Breast epithelium (tissue), 3 donors: ENCODE results near the gene CEP57L1.
A peak's percentile ranks its signal among the peaks of the same experiment; 100 is the strongest.

ENCODE experiments used
- POLR2A ChIP-seq: fragments of 450-650 bp; IDR thresholded peaks from one replicate; pipeline ENCODE4 v1.6.1; 2016; ENCODE audit warnings: antibody characterized with exemption, mild to moderate bottlenecking, moderate library complexity
- POLR2AphosphoS5 ChIP-seq, 3 donors: sonication (generic); formaldehyde crosslinking; IDR thresholded peaks; one replicate each; pipeline ENCODE4 v1.6.1; 2017; ENCODE audit warnings: antibody characterized with exemption in 3 of 3
- TF ChIP-seq, protein P1 (sequence below), 3 donors: fragments of 450-650 bp; IDR thresholded peaks; one replicate each; pipeline ENCODE4 v1.5.1; 2016 to 2017; ENCODE audit warnings: antibody characterized with exemption in 3 of 3, mild to moderate bottlenecking in 3 of 3, moderate library complexity in 3 of 3

DNA sequence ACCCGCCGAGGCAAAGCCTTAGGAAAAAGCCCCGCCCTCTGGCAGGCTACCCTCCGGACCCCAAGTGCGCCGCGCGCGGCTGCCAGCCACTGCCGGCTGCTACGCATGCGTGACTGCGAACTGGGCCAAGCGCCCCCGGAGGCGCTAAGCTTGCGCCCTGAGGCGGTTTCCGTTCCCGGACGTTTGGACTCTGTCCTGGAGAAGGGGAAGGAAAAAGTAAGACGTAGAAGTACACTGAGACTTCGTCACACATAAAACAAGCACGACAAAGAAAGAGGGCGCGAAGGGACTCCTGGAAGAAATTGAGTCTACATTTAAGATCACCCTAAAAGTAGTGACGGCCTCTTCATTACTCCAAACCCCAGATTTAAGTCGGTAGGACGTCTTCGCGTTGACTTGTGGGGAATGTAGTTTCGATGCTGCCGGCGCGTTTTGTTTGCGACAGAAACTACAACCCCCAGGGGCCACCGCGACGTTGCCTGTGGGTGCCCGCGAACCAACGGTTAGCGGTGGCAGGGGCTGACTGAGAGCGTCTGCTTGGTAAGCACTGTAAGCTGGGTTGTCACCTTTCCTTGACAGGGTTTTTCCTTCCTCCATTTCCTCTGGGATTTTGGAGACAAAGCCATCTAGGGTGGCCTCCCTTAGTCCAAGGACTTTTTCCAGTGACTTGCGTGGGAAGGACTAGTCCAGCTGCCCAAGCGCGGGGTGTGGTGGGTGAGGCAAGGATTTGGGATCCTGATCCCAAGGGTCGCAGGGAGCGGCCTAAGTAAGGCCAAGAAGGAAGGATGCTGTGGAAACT lies at the start of gene CEP57L1:
- TF ChIP-seq, protein P1, sequence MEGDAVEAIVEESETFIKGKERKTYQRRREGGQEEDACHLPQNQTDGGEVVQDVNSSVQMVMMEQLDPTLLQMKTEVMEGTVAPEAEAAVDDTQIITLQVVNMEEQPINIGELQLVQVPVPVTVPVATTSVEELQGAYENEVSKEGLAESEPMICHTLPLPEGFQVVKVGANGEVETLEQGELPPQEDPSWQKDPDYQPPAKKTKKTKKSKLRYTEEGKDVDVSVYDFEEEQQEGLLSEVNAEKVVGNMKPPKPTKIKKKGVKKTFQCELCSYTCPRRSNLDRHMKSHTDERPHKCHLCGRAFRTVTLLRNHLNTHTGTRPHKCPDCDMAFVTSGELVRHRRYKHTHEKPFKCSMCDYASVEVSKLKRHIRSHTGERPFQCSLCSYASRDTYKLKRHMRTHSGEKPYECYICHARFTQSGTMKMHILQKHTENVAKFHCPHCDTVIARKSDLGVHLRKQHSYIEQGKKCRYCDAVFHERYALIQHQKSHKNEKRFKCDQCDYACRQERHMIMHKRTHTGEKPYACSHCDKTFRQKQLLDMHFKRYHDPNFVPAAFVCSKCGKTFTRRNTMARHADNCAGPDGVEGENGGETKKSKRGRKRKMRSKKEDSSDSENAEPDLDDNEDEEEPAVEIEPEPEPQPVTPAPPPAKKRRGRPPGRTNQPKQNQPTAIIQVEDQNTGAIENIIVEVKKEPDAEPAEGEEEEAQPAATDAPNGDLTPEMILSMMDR (IDR thresholded peaks at IDR 0.05): peak in 1 of 3 donors; percentile 20
- TF ChIP-seq POLR2A: peak; percentile 62
- TF ChIP-seq POLR2AphosphoS5 (IDR thresholded peaks at IDR 0.05): peak; percentile 57 to 85 (median 73)
